HL-60/S4 treated with retinoic acid at 250 ng/mL for 4 days and 3 days (cell line): ENCODE data around the gene GREM1.

Experiments
- in situ Hi-C: fragments of 300-500 bp; cut with MboI; formaldehyde crosslinking; loops from 2 replicates; pipeline ENCODE4 v1.7.0; 2022; ENCODE audit warnings: low sequenced_read_pairs

Gene GREM1

GRCh38 chr15:32730677-32731654 lies 13.2 kb downstream of the GREM1 start:
- in situ Hi-C loops, result no loop called here

- in situ Hi-C loops, result no loop called here
These were observed 14.9 kb downstream of the GREM1 start for GRCh38 chr15:32732574-32733157.

- in situ Hi-C loops, result no loop called here
These were observed 15.5 kb downstream of the GREM1 start for GRCh38 chr15:32733281-32733680.

GRCh38 chr15:32735989-32736700 lies 18.3 kb downstream of the GREM1 start:
- in situ Hi-C loops, result no loop called here

GRCh38 chr15:32736701-32737061 lies 18.9 kb downstream of the GREM1 start:
- in situ Hi-C loops, result no loop called here

GRCh38 chr15:32737304-32737703 lies 19.5 kb downstream of the GREM1 start:
- in situ Hi-C loops, result no loop called here

GRCh38 chr15:32738666-32739065 lies 20.9 kb downstream of the GREM1 start:
- in situ Hi-C loops, result no loop called here

- in situ Hi-C loops, result no loop called here
These were observed 21.8 kb downstream of the GREM1 start for GRCh38 chr15:32739522-32740063.

- in situ Hi-C loops, result no loop called here
These were observed 25.8 kb downstream of the GREM1 start for GRCh38 chr15:32743411-32744140.

- in situ Hi-C loops, result no loop called here
These were observed 28.5 kb downstream of the GREM1 start for GRCh38 chr15:32746116-32746857.

GRCh38 chr15:32747921-32748342 lies 30.1 kb downstream of the GREM1 start:
- in situ Hi-C loops, result no loop called here

- in situ Hi-C loops, result no loop called here
These were observed 33.2 kb downstream of the GREM1 start for GRCh38 chr15:32750979-32751378.

- in situ Hi-C loops, result no loop called here
These were observed 39.6 kb downstream of the GREM1 start for GRCh38 chr15:32757426-32757825.

GRCh38 chr15:32763295-32763694 lies 45.5 kb downstream of the GREM1 start:
- in situ Hi-C loops, result no loop called here

- in situ Hi-C loops, result no loop called here
These were observed 47.4 kb downstream of the GREM1 start for GRCh38 chr15:32765236-32765635.

- in situ Hi-C loops, result no loop called here
These were observed 48.3 kb downstream of the GREM1 start for GRCh38 chr15:32766101-32766500.

GRCh38 chr15:32767236-32767635 lies 49.4 kb downstream of the GREM1 start:
- in situ Hi-C loops, result no loop called here

GRCh38 chr15:32774022-32774421 lies 56.2 kb downstream of the GREM1 start:
- in situ Hi-C loops, result no loop called here

- in situ Hi-C loops, result no loop called here
These were observed 57.3 kb downstream of the GREM1 start for GRCh38 chr15:32775103-32775502.
